Measurements from ENCODE around the gene OR13C8. TPM values are rescaled to one million over a fixed set of nuclear protein-coding genes. Genes with fewer than 3 reads are reported as not detected.
"Not testable (repeated sequence)": the region's sequence is repeated elsewhere in the genome, so short reads cannot be mapped to it uniquely, and the experiment has no call there.

The OR13C8 gene
- total and polyA plus RNA-seq, 2 donors from 2014 or later = not detected

DNA sequence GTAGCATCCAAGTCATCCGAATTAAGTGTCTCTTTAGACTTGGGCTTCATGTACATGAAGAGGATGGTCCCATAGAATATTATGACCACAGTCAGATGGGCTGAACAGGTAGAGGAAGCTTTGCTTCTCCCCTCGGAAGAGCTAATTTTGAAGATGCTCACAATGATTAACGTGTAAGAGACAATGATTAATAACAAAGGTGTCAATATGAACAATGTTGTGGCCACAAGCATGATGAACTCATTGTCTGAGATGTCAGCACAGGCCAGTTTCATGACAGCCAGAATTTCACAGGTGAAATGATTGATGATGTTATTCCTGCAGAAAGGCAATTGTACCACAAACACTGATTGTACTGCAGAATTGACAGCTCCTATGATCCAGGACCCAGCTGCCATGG is 35.8 kb downstream of the OR13C8 start:
- no peaks in the 10 kb centered on the region for H3K36me3 ChIP-seq (ENCODE audit: control insufficient read depth in 2 of 3, insufficient read depth in 3 of 3, low read length in 3 of 3)
- no peaks in the 10 kb centered on the region for H3K27me3 ChIP-seq (ENCODE audit: control insufficient read depth, insufficient read depth, low read length)
- TF ChIP-seq, protein P1, sequence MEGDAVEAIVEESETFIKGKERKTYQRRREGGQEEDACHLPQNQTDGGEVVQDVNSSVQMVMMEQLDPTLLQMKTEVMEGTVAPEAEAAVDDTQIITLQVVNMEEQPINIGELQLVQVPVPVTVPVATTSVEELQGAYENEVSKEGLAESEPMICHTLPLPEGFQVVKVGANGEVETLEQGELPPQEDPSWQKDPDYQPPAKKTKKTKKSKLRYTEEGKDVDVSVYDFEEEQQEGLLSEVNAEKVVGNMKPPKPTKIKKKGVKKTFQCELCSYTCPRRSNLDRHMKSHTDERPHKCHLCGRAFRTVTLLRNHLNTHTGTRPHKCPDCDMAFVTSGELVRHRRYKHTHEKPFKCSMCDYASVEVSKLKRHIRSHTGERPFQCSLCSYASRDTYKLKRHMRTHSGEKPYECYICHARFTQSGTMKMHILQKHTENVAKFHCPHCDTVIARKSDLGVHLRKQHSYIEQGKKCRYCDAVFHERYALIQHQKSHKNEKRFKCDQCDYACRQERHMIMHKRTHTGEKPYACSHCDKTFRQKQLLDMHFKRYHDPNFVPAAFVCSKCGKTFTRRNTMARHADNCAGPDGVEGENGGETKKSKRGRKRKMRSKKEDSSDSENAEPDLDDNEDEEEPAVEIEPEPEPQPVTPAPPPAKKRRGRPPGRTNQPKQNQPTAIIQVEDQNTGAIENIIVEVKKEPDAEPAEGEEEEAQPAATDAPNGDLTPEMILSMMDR (IDR thresholded peaks at IDR 0.05; ENCODE audit: borderline replicate concordance, extremely low read depth, insufficient read depth) = no peak
- intact Hi-C loops (cut with DNase I) = no loop called here
- DNase-seq (no peak), FAIRE-seq (no peak)
- H3K27ac ChIP-seq (ENCODE audit: low read depth in 2 of 2, low read length in 2 of 2) = no peak overlapping the region
- H3K4me1 ChIP-seq (ENCODE audit: control insufficient read depth in 2 of 3, insufficient read depth in 2 of 3, low read depth in 1 of 3, low read length in 3 of 3) = no peaks in the 10 kb centered on the region
- H3K9ac ChIP-seq (ENCODE audit: low read length in 3 of 3) = no peak overlapping the region
- H3K9me3 ChIP-seq (ENCODE audit: control insufficient read depth in 2 of 3, insufficient read depth in 1 of 3, low read length in 3 of 3) = no peaks in the 10 kb centered on the region
- H3K4me3 ChIP-seq (ENCODE audit: low read length in 3 of 3) = no peak overlapping the region

DNA sequence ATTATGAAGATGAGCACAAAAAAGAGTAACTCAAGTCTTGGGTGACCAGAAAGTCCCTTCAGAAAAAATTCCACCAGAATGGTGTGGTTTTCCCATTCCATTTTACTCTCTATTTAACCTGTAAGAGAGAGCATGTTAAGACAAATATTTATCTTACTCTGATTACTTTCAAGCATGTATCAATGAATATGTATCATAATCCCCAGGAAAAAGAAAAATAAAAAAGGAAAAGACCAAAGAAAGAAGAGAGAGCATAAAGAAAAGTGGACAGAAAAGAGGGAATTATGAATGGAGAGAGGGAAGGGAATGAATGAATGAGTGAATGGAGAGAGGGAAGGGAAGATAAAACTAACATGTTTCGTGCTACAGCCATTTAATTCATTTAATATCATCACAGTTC is 36.6 kb downstream of the OR13C8 start, which contains the start of gene OR13C2:
Gene OR13C2, minus strand, starts transcription at position 101 of the 400 bp plus-strand sequence. Its CDS starts 0 bp downstream, at position 101.
- FAIRE-seq; H3K27me3 ChIP-seq (ENCODE audit: control insufficient read depth, insufficient read depth, low read length); H3K4me3 ChIP-seq (ENCODE audit: low read length in 3 of 3); H3K9me3 ChIP-seq (ENCODE audit: control insufficient read depth in 2 of 3, insufficient read depth in 1 of 3, low read length in 3 of 3); H3K27ac ChIP-seq (ENCODE audit: low read depth in 2 of 2, low read length in 2 of 2); H3K36me3 ChIP-seq (ENCODE audit: control insufficient read depth in 2 of 3, insufficient read depth in 3 of 3, low read length in 3 of 3); H3K9ac ChIP-seq (ENCODE audit: low read length in 3 of 3); intact Hi-C loops (cut with DNase I); DNase-seq; H3K4me1 ChIP-seq (ENCODE audit: control insufficient read depth in 2 of 3, insufficient read depth in 2 of 3, low read depth in 1 of 3, low read length in 3 of 3): not testable (repeated sequence)

DNA sequence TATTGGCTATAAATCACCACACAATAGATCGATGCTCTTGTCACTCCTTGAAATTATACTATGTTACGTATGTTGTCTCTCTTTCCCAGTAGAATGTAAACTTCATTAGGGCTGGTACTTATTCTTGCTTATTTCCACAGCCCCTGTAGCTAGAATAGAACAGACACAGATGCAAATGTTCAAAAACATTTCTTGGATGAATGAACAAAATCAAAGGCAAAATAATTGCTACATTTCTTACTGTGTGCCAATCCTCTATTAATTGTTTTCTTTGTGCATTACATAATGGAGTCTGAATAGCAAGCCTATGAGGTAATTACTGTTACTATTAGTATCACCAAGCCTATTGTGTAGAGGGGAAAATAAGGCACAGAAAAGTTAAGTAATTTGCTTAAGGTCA is 37.2 kb downstream of the OR13C8 start:
- no peaks in the 10 kb centered on the region for H3K4me1 ChIP-seq (ENCODE audit: control insufficient read depth in 2 of 3, insufficient read depth in 2 of 3, low read depth in 1 of 3, low read length in 3 of 3)
- no peak for FAIRE-seq
- H3K36me3 ChIP-seq (ENCODE audit: control insufficient read depth in 2 of 3, insufficient read depth in 3 of 3, low read length in 3 of 3) = no peaks in the 10 kb centered on the region
- intact Hi-C loops (cut with DNase I) = no loop called here
- H3K9me3 ChIP-seq (ENCODE audit: control insufficient read depth in 2 of 3, insufficient read depth in 1 of 3, low read length in 3 of 3) = no peaks in the 10 kb centered on the region
- H3K4me3 ChIP-seq (ENCODE audit: low read length in 3 of 3) = no peak overlapping the region
- peak in 2 of 5 donors; percentile 10 to 29 for DNase-seq
- no peak overlapping the region for H3K9ac ChIP-seq (ENCODE audit: low read length in 3 of 3)
- TF ChIP-seq, protein P1 (IDR thresholded peaks at IDR 0.05; ENCODE audit: borderline replicate concordance, extremely low read depth, insufficient read depth) = no peak
- no peaks in the 10 kb centered on the region for H3K27me3 ChIP-seq (ENCODE audit: control insufficient read depth, insufficient read depth, low read length)
- no peak overlapping the region for H3K27ac ChIP-seq (ENCODE audit: low read depth in 2 of 2, low read length in 2 of 2)

- Histone ChIP-seq H3K36me3 (ENCODE audit: control insufficient read depth in 2 of 3, insufficient read depth in 3 of 3, low read length in 3 of 3) (no peaks in the 10 kb centered on the region), H3K27me3 (ENCODE audit: control insufficient read depth, insufficient read depth, low read length) (no peaks in the 10 kb centered on the region), H3K27ac (ENCODE audit: low read depth in 2 of 2, low read length in 2 of 2) (no peak overlapping the region), H3K9me3 (ENCODE audit: control insufficient read depth in 2 of 3, insufficient read depth in 1 of 3, low read length in 3 of 3) (no peaks in the 10 kb centered on the region), H3K9ac (ENCODE audit: low read length in 3 of 3) (no peak overlapping the region), H3K4me3 (ENCODE audit: low read length in 3 of 3) (no peak overlapping the region), H3K4me1 (ENCODE audit: control insufficient read depth in 2 of 3, insufficient read depth in 2 of 3, low read depth in 1 of 3, low read length in 3 of 3) (no peaks in the 10 kb centered on the region)
- TF ChIP-seq, protein P1 (IDR thresholded peaks at IDR 0.05; ENCODE audit: borderline replicate concordance, extremely low read depth, insufficient read depth) = no peak
- FAIRE-seq = no peak
- DNase-seq = peak in 1 of 5 donors; percentile 1
- intact Hi-C loops (cut with DNase I) = no loop called here
These were observed 39.4 kb downstream of the OR13C8 start for GRCh38 chr9:104608336-104608735.

Measured in kidney (tissue), 14 donors.